Osteoblast (primary cell): Measurements from ENCODE around the gene CTSE. TPM values are rescaled to one million over a fixed set of nuclear protein-coding genes. Genes with fewer than 3 reads are reported as not detected.

Source experiments
- DNase-seq: peaks from one replicate; pipeline ENCODE4 v3.0.0; 2011; ENCODE audit warnings: low spot score, mixed read lengths; ENCODE audit not compliant: insufficient read length; ENCODE audit errors: missing footprints
- H2AFZ ChIP-seq: 2 replicates; pipeline ENCODE4 v1.6.0; 2011; ENCODE audit warnings: mild to moderate bottlenecking, low read length
- H3K27ac ChIP-seq: 2 replicates; pipeline ENCODE4 v1.5.1; 2011; ENCODE audit warnings: mild to moderate bottlenecking, low read depth, low read length, moderate library complexity
- H3K27me3 ChIP-seq: 2 replicates; pipeline ENCODE4 v1.6.0; 2012; ENCODE audit warnings: mild to moderate bottlenecking, control low read depth, inconsistent platforms, low read length, moderate library complexity; ENCODE audit not compliant: insufficient read depth
- H3K36me3 ChIP-seq: 2 replicates; pipeline ENCODE4 v1.5.1; 2011; ENCODE audit warnings: mild to moderate bottlenecking, low read length, control low read depth, moderate library complexity; ENCODE audit not compliant: insufficient read depth
- H3K4me1 ChIP-seq: 2 replicates; pipeline ENCODE4 v1.5.1; 2011; ENCODE audit warnings: mild to moderate bottlenecking, low read length, control low read depth, moderate library complexity; ENCODE audit not compliant: insufficient read depth
- H3K4me2 ChIP-seq: 2 replicates; pipeline ENCODE4 v1.6.0; 2011; ENCODE audit warnings: mild to moderate bottlenecking, low read length; ENCODE audit not compliant: insufficient read depth
- H3K4me3 ChIP-seq: fragments of 200-600 bp; sonication (generic); 3 replicates; pipeline ENCODE4 v1.5.1; 2012; ENCODE audit warnings: mild to moderate bottlenecking, low read length, inconsistent platforms; ENCODE audit not compliant: insufficient read depth
- H3K79me2 ChIP-seq: 2 replicates; pipeline ENCODE4 v1.6.0; 2012; ENCODE audit warnings: mild to moderate bottlenecking, low read length, control low read depth, inconsistent platforms; ENCODE audit not compliant: insufficient read depth
- H3K9me3 ChIP-seq: 2 replicates; pipeline ENCODE4 v1.5.1; 2011; ENCODE audit warnings: low read depth, low read length, control low read depth
- H4K20me1 ChIP-seq: 2 replicates; pipeline ENCODE4 v1.6.0; 2012; ENCODE audit warnings: mild to moderate bottlenecking, low read length, control low read depth; ENCODE audit not compliant: insufficient read depth
- CTCF ChIP-seq: IDR thresholded peaks from 2 replicates; pipeline ENCODE4 v1.5.1; 2011; ENCODE audit warnings: mild to moderate bottlenecking, low read depth, low read length, moderate library complexity; ENCODE audit errors: extremely low read depth
- total RNA-seq: library from RNA; depleted of rRNA; stranded (reverse); fragments of >200 nt; gene quantifications from 2 replicates; pipeline ENCODE4 v1.2.3, GENCODE V29; 2012

CTSE gene
- total RNA-seq, 1 donor: not detected

GRCh38 chr1:206013026-206013795 is 10.5 kb downstream of the CTSE start:
- H3K9me3 ChIP-seq: no peaks in the 10 kb centered on the region
- no peak overlapping the region for H3K4me2 ChIP-seq
- no peak for DNase-seq
- H3K36me3 ChIP-seq: no peaks in the 10 kb centered on the region
- TF ChIP-seq CTCF: no peak
- H3K27me3 ChIP-seq: no peaks in the 10 kb centered on the region
- H2AFZ ChIP-seq: no peak overlapping the region
- H3K4me3 ChIP-seq: no peak overlapping the region
- no peak overlapping the region for H3K27ac ChIP-seq
- H3K79me2 ChIP-seq: no peaks in the 10 kb centered on the region
- no peaks in the 10 kb centered on the region for H4K20me1 ChIP-seq
- no peaks in the 10 kb centered on the region for H3K4me1 ChIP-seq

- Histone ChIP-seq H3K4me2 (no peak overlapping the region), H3K79me2 (no peaks in the 10 kb centered on the region), H3K4me1 (no peaks in the 10 kb centered on the region), H2AFZ (no peak overlapping the region), H3K27ac (no peak overlapping the region), H3K9me3 (no peaks in the 10 kb centered on the region), H3K27me3 (no peaks in the 10 kb centered on the region), H3K36me3 (no peaks in the 10 kb centered on the region), H4K20me1 (no peaks in the 10 kb centered on the region), H3K4me3 (no peak overlapping the region)
- DNase-seq: no peak
- no peak for TF ChIP-seq CTCF
These were observed 11.4 kb downstream of the CTSE start for GRCh38 chr1:206012086-206012859.

- Histone ChIP-seq H2AFZ (no peak overlapping the region), H3K9me3 (no peaks in the 10 kb centered on the region), H3K4me2 (no peak overlapping the region), H3K4me3 (no peak overlapping the region), H3K27me3 (no peaks in the 10 kb centered on the region), H4K20me1 (no peaks in the 10 kb centered on the region), H3K36me3 (no peaks in the 10 kb centered on the region), H3K4me1 (no peaks in the 10 kb centered on the region), H3K79me2 (no peaks in the 10 kb centered on the region), H3K27ac (no peak overlapping the region)
- no peak for DNase-seq
- TF ChIP-seq CTCF: no peak
These were observed 12.6 kb downstream of the CTSE start for GRCh38 chr1:206011057-206011456.

- Histone ChIP-seq H3K9me3 (no peaks in the 10 kb centered on the region), H4K20me1 (no peaks in the 10 kb centered on the region), H3K4me3 (no peak overlapping the region), H3K27me3 (no peaks in the 10 kb centered on the region), H3K4me1 (no peaks in the 10 kb centered on the region), H3K4me2 (no peak overlapping the region), H3K36me3 (no peaks in the 10 kb centered on the region), H3K79me2 (no peaks in the 10 kb centered on the region), H3K27ac (no peak overlapping the region), H2AFZ (no peak overlapping the region)
- no peak for DNase-seq
- TF ChIP-seq CTCF: no peak
These were observed 13.6 kb downstream of the CTSE start for GRCh38 chr1:206010060-206010459.
